C4-2B (cell line): Measurements from ENCODE around the gene SMAD2.

ENCODE experiments used
- ZFX ChIP-seq: fragments of 450-650 bp; IDR thresholded peaks from 2 replicates; pipeline ENCODE4 v1.6.1; 2017
- TF ChIP-seq, protein P1 (sequence below): fragments of 450-650 bp; conservative IDR thresholded peaks from 2 replicates; pipeline ENCODE4 v1.5.1; 2017; ENCODE audit warnings: mild to moderate bottlenecking

GRCh38 chr18:47844828-47845498, 85.5 kb downstream of the SMAD2 start:
- TF ChIP-seq, protein P1, sequence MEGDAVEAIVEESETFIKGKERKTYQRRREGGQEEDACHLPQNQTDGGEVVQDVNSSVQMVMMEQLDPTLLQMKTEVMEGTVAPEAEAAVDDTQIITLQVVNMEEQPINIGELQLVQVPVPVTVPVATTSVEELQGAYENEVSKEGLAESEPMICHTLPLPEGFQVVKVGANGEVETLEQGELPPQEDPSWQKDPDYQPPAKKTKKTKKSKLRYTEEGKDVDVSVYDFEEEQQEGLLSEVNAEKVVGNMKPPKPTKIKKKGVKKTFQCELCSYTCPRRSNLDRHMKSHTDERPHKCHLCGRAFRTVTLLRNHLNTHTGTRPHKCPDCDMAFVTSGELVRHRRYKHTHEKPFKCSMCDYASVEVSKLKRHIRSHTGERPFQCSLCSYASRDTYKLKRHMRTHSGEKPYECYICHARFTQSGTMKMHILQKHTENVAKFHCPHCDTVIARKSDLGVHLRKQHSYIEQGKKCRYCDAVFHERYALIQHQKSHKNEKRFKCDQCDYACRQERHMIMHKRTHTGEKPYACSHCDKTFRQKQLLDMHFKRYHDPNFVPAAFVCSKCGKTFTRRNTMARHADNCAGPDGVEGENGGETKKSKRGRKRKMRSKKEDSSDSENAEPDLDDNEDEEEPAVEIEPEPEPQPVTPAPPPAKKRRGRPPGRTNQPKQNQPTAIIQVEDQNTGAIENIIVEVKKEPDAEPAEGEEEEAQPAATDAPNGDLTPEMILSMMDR: no peak
- TF ChIP-seq ZFX: no peak
